Right renal pelvis (tissue), 4 donors: Measurements from ENCODE around the gene GRID1. TPM values are rescaled to one million over a fixed set of nuclear protein-coding genes. Genes with fewer than 3 reads are reported as not detected.

ENCODE experiments used
- DNase-seq, 4 donors: peaks; one replicate each; pipeline ENCODE4 v3.0.0-alpha.2; 2013; ENCODE audit warnings: low read depth in 4 of 4, low spot score in 3 of 4, missing footprints in 1 of 4
- polyA plus RNA-seq, 4 donors: library from polyadenylated mRNA; unstranded; fragments of 120-200 nt; gene quantifications; one replicate each; pipeline ENCODE4 v1.2.1, GENCODE V29; 2013; ENCODE audit not compliant: insufficient read length in 4 of 4

Gene GRID1
- polyA plus RNA-seq, 4 donors, result 1.5 to 2.3 (median 2.1) TPM

DNA sequence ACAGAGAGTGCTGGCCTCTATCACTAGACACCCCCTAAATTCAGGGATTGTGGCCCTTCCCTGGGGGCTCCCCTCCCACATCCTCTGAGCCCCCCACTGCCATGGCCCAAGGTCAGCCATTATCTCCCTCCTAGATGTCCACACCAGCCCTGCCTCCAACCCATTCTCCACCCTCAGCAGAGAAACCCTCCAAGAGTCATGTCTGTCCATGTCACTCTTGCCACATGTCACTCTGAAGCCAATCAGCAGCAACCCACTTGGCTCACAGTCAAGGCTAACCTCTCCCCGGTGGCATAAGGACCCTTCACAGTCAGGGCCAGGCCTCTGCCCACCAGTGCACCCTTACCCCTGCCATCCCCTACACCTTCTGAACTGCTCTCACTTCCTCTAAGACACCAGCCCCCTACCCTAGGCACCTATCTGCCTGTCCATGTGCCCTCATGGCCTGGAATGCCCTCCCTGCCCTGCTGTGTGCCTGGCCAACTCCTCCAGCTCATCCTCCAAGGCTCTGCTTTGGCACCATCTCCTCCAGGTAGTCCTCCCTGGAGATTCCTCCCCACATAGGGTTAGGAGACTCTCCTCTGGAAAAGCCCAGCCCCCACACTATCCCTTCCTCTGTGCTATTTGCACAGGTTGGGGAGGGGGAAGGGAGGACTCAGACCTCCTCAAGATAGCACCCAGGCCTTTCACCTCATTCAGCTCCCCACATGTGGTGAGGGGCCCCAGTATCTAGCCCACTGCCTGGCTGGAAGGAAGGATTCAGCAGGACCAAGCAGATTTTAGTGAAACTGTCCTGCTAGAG is 83.7 kb downstream of the GRID1 start:
- no peak for DNase-seq

DNA sequence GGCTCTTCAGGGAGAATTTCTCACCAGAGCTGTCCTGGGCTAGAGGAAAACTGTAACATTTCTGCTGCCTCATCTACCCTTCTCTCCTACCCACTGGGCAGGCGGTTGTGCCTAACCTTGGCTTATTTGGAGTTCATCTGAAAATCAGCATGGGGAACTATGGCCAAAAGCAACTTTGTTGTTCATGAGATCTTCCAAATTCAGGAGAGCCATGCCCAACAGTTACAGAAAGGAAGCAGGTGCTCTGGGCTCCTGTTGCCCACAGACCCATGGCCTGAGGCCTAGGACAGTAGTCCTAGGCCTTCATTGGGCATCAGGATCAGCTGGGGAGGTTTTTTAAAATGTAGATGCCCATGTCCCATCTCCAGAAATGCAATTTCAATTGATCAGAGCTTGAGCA is 85.2 kb downstream of the GRID1 start:
- DNase-seq, result no peak

DNA sequence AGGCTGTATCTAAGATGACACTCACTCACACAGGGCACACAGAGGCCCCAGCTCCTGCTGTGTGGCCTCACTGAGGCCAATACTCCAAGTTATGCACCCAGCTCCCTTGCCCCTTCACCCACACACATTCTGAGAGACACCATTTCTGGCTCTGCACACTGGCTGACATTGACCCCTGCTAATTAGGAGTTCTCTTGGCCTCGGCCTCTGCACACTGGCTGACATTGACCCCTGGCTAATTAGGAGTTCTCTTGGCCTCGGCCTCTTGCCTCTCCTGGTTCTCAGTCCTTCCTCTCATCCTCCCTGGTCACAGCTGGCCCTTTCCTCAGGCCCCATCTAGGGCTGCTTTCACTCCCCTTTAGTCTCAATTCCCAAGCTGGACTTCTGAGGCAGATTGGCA is 97.3 kb downstream of the GRID1 start:
- DNase-seq, result no peak

DNA sequence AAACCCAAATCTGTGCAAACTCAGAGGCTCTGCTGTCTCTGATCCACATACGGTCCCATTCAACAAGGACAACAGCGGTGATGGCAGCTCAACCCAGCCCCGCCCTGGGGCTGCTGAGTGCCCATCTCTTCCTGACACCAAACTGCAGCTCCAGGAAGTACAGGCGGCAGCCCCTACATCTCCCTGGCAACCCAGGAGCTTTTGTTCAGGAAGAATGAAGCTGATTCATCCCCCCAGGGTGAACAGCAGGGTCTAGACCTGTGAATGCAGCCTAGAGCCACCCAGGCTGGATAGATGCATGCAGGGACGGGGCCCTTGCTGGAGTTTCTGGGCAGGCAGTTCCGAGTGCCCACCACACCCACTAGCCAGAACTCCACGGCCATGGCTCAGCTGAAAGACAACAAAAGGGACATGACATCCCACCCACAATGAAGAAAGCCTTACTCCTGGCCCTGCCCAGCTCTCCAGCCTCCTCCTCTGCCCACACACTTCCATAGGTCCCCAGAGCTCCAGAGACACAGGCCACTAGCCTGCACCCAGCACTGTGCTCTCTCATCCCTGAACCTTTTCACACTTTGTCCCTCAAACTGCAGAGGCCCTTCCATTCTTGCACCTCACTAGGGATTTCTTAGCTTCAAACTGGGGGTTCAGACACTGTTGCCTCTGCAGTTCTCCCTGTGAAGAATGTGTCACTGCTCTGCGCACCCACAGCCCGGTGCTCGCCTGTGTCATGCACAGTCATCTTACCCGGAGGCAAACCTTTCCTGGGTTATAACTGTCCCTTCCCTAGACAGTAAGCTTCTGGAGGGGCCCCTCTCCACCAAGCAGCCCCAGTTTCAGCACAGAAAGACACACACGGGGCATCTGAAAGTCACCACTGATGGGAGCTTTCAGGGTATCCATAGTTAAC is 99.1 kb downstream of the GRID1 start:
- no peak for DNase-seq

- DNase-seq, result no peak
Observed at GRCh38 chr10:86266446-86267242, 100.0 kb downstream of the GRID1 start.

DNA sequence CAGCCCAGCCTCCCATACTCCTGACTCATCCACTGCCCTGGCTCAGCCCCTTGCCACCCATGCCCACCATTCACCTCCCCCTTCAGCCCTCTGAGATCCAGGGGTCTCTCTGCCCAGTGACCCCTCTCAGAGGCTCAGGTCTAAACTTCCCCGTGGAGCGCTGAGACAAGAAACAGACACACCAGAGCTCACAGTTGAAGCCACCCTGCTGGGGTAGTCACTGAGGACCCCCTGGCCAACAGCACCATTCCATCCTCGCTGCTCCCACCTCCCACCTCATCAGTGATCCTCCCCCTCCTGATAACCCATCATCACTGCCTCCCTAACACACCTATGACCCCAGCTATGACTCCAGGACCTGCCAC is 100.7 kb downstream of the GRID1 start:
- DNase-seq, result no peak

DNA sequence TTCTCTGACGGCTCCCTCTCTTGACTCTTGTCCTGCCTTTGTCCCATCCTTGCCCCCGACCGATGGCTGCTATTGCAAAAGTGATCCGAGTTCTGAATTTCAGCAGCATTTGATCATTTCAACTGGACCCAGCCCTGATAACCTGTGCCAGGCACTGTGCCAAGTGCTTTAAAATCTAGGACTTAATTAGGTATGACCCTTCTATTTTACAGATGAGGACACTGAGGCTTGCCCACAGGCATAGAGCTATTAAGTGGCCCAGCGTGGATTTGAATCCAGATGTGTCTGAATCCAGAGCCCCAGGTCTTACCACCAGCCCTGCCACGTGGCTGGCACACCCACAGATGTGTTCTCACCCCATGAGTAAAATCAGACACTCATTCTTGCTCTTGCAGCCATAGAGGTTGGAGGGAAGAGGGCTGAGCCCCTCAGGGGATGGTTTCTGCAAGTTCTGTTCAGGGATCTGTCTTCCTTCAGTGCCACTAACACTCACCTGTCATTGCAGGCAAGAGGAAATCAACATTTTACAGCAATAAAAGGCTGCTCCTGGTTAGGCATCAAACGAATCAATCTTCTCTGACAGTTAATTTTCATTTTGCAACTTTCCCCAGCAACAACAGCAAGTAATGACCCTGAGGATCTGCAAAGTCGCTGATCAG is 101.2 kb downstream of the GRID1 start:
- DNase-seq, result no peak

GRCh38 chr10:86264481-86265231 is 101.9 kb downstream of the GRID1 start:
- no peak for DNase-seq

DNA sequence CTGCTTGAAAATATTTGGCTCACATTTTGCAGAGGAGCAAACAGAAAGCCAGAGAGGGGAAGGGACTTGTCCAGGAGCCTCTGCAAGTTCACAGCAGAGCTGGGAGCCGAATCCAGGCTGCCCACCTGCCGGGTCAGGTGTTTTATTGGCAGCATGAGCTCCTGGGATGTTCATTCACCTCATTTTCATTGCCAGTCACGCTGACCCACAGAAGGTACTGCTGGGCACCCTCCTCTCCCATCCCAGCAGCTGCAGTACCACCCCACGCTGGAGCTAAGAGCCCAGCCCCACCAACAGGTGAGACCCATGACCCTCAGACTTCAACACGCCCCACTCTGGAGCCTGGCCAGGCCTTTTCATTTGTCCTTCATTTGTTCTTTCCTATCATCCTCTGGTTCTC is 102.7 kb downstream of the GRID1 start:
- DNase-seq, result no peak

- DNase-seq, result no peak
Observed at GRCh38 chr10:86263209-86263608, 103.4 kb downstream of the GRID1 start.

GRCh38 chr10:86262688-86263181 is 103.9 kb downstream of the GRID1 start:
- DNase-seq, result no peak

GRCh38 chr10:86261941-86262687 is 104.5 kb downstream of the GRID1 start:
- DNase-seq, result no peak

DNA sequence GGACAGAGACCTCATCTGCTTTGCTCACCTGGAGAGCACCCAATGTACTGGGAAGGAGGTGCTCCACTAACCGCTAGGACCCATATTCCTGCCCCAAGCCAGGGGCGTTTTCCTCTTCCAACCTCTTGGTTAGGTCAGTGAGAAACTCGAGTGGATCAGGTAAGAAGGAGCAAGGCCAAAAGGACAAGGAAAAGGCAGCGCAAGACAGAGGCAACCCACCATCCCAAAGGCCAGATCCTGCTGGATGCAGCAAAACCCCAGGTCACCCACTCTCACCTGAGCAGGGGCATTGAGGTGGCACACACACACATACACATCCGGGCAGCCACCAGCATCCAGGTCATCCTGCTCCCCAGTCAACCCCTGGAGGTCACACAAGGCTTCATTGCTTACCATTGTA is 105.1 kb downstream of the GRID1 start:
- DNase-seq, result no peak

DNA sequence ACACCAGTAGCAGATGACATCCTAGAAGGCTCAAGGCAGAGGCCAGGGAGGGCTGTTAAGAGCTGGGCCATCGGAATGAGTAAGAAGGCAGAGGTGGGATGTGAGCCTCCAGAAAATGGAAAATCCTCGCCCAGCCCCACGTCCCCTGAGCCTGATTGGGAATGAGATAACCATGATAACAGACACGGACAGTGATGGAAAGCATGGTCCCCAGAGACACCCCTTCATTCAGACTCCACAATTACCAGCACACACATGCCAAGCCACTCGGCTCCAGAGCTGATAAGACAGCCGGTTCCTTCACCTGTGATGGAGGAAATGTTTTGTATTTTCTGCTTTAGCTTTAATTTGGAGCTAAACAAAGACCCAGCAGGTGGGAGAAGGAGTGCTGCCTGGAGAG is 106.0 kb downstream of the GRID1 start:
- no peak for DNase-seq

DNA sequence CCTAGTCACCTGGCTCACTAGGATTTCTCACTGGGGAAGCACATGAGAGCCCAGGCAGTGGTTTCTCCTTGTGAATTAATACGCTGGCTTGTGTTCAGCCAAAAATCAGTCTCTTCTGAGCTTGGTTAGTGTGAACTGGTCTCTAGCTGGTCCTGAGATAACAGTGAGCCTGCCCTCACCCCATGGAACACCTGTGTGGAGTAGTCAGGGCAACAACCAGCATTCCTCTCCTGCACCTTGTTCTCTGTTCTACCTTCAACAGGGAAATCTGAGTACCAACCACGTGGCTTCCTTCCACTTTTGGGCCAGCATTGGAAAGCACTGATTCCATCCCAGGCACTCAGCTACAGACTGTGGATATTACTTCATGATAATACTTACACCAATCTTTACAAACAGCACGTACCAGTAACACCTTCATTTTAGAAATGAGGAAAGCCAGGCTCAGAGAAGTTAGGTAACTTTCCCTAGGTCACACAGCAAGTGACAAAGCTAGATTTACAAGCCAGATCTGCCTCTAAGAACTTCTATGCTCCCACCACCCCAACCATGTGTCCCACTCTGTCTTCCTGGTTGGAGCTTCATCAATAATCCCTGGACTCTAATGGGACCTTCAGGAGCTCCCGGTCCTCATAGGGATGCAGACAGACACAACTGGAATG is 106.6 kb downstream of the GRID1 start:
- no peak for DNase-seq

GRCh38 chr10:86258941-86259340 is 107.7 kb downstream of the GRID1 start:
- no peak for DNase-seq

- DNase-seq, result no peak
Observed at GRCh38 chr10:86258499-86258898, 108.1 kb downstream of the GRID1 start.

GRCh38 chr10:86257683-86258082 is 108.9 kb downstream of the GRID1 start:
- DNase-seq, result no peak
